Liver (tissue), 9 donors: Measurements from ENCODE around the gene ZYG11B. TPM values are rescaled to one million over a fixed set of nuclear protein-coding genes. Genes with fewer than 3 reads are reported as not detected.

Source experiments
- DNase-seq: peaks from one replicate; pipeline ENCODE4 v3.0.0-alpha.2; 2017; ENCODE audit warnings: low spot score
- H3K27ac ChIP-seq, 2 donors: one replicate each; pipeline ENCODE4 v1.7.0; 2013; ENCODE audit warnings: inconsistent platforms in 2 of 2, low read length in 2 of 2, control low read depth in 1 of 2, low read depth in 1 of 2, mild to moderate bottlenecking in 1 of 2
- H3K27me3 ChIP-seq, 4 donors: one replicate each; pipeline versions ENCODE4 v1.6.1 to v1.7.0; 2013; ENCODE audit warnings: low read length in 3 of 4, inconsistent platforms in 1 of 4, mild to moderate bottlenecking in 1 of 4, moderate library complexity in 1 of 4; ENCODE audit not compliant: control insufficient read depth in 4 of 4, insufficient read depth in 4 of 4
- H3K36me3 ChIP-seq, 4 donors: one replicate each; pipeline versions ENCODE4 v1.6.1 to v1.7.0; 2013; ENCODE audit warnings: low read length in 3 of 4, mild to moderate bottlenecking in 3 of 4, low read depth in 1 of 4, moderate library complexity in 1 of 4; ENCODE audit not compliant: control insufficient read depth in 4 of 4, insufficient read depth in 3 of 4
- H3K4me1 ChIP-seq, 4 donors: one replicate each; pipeline versions ENCODE4 v1.6.1 to v1.7.0; 2013; ENCODE audit warnings: low read length in 3 of 4, mild to moderate bottlenecking in 3 of 4, moderate library complexity in 1 of 4; ENCODE audit not compliant: control insufficient read depth in 4 of 4, insufficient read depth in 4 of 4
- H3K4me3 ChIP-seq, 3 donors: one replicate each; pipeline versions ENCODE4 v1.6.1 to v1.7.0; 2013; ENCODE audit warnings: low read length in 3 of 3, control low read depth in 1 of 3, low read depth in 1 of 3, mild to moderate bottlenecking in 1 of 3
- H3K9ac ChIP-seq, 2 donors: one replicate each; pipeline ENCODE4 v1.7.0; 2013; ENCODE audit warnings: low read length in 2 of 2, mild to moderate bottlenecking in 2 of 2, moderate library complexity in 2 of 2, control low read depth in 1 of 2, low read depth in 1 of 2
- H3K9me3 ChIP-seq, 4 donors: one replicate each; pipeline versions ENCODE4 v1.6.1 to v1.7.0; 2013; ENCODE audit warnings: low read length in 3 of 4; ENCODE audit not compliant: control insufficient read depth in 4 of 4
- ATF3 ChIP-seq: IDR thresholded peaks from 2 replicates; pipeline ENCODE4 v1.6.1; 2016; ENCODE audit warnings: antibody characterized with exemption
- EGR1 ChIP-seq, 2 donors: IDR thresholded peaks; 2 replicates each; pipeline ENCODE4 v1.6.1; 2016 to 2018; ENCODE audit warnings: antibody characterized with exemption in 2 of 2, low read depth in 2 of 2
- FOXA1 ChIP-seq: IDR thresholded peaks from 2 replicates; pipeline ENCODE4 v1.6.1; 2016; ENCODE audit warnings: antibody characterized with exemption
- FOXA2 ChIP-seq: IDR thresholded peaks from 2 replicates; pipeline ENCODE4 v1.6.1; 2016; ENCODE audit warnings: antibody characterized with exemption
- GABPA ChIP-seq, 2 donors: IDR thresholded peaks in 1 of 2; conservative IDR thresholded peaks in 1 of 2; 2 replicates each; pipeline ENCODE4 v1.6.1; 2016; ENCODE audit warnings: antibody characterized with exemption in 2 of 2, mild to moderate bottlenecking in 1 of 2, moderate library complexity in 1 of 2
- HNF4A ChIP-seq, 2 donors: conservative IDR thresholded peaks; 2 replicates each; pipeline ENCODE4 v1.6.1; 2016; ENCODE audit warnings: antibody characterized with exemption in 2 of 2, mild to moderate bottlenecking in 2 of 2
- HNF4G ChIP-seq: IDR thresholded peaks from 2 replicates; pipeline ENCODE4 v1.6.1; 2016; ENCODE audit warnings: antibody characterized with exemption
- JUND ChIP-seq, 2 donors: IDR thresholded peaks; 2 replicates each; pipeline ENCODE4 v1.6.1; 2016; ENCODE audit warnings: antibody characterized with exemption in 2 of 2
- NR2F2 ChIP-seq: IDR thresholded peaks from 2 replicates; pipeline ENCODE4 v1.6.1; 2016; ENCODE audit warnings: antibody characterized with exemption
- RAD21 ChIP-seq, 2 donors: IDR thresholded peaks; 2 replicates each; pipeline ENCODE4 v1.6.1; 2016; ENCODE audit warnings: antibody characterized with exemption in 2 of 2, mild to moderate bottlenecking in 2 of 2
- REST ChIP-seq: IDR thresholded peaks from 2 replicates; pipeline ENCODE4 v1.6.1; 2016; ENCODE audit warnings: antibody characterized with exemption, mild to moderate bottlenecking
- RXRA ChIP-seq, 2 donors: IDR thresholded peaks; 2 replicates each; pipeline ENCODE4 v1.6.1; 2017 to 2018; ENCODE audit warnings: antibody characterized with exemption in 2 of 2, mild to moderate bottlenecking in 1 of 2
- SP1 ChIP-seq: IDR thresholded peaks from 2 replicates; pipeline ENCODE4 v1.6.1; 2018; ENCODE audit warnings: antibody characterized with exemption, mild to moderate bottlenecking
- TAF1 ChIP-seq: conservative IDR thresholded peaks from 2 replicates; pipeline ENCODE4 v1.6.1; 2016; ENCODE audit warnings: antibody characterized with exemption, mild to moderate bottlenecking
- YY1 ChIP-seq: IDR thresholded peaks from 2 replicates; pipeline ENCODE4 v1.6.1; 2016; ENCODE audit warnings: antibody characterized with exemption, mild to moderate bottlenecking
- WGBS: extraction: QIAGEN DNeasy Blood & Tissue Kit; methylation state at CpG from one replicate; pipeline ENCODE4 v1.1.7; 2013; 5-methylcytosine and 5-hydroxymethylcytosine counted together
- polyA plus RNA-seq, 2 donors: library from polyadenylated mRNA; stranded (reverse) in 1 of 2; unstranded in 1 of 2; fragments of 200-250 nt in 1 of 2; fragments of >200 nt in 1 of 2; fragmentation: Nextera tagmentation in 1 of 2; extraction: Ambion mirVana in 1 of 2; gene quantifications; one replicate each; pipeline versions ENCODE4 v1.2.1 to v1.2.3, GENCODE V29; 2013 to 2015
- total RNA-seq, 2 donors: library from RNA; depleted of rRNA; stranded (reverse); fragments of >200 nt; gene quantifications; one replicate each; pipeline ENCODE4 v1.2.3, GENCODE V29; 2014
- TF ChIP-seq, protein P1 (sequence below): IDR thresholded peaks from 2 replicates; pipeline ENCODE4 v1.6.1; 2016; ENCODE audit warnings: antibody characterized with exemption
- TF ChIP-seq, protein P2 (sequence below): fragments of 150-350 bp; IDR thresholded peaks from 2 replicates; pipeline ENCODE4 v1.5.1; 2017; ENCODE audit warnings: improper control_type of control experiment, low read depth, low read length; ENCODE audit not compliant: missing input control
- TF ChIP-seq, protein P3 (sequence below): IDR thresholded peaks from 2 replicates; pipeline ENCODE4 v1.6.1; 2016; ENCODE audit warnings: antibody characterized with exemption
- donor health status: healthy.
- donor health status: healthy.
- donor health status: healthy.
- donor health status: healthy.
- donor health status: healthy.

ZYG11B gene
- total and polyA plus RNA-seq, 4 donors, result 6.1 to 111 (median 15.5) TPM

- no peaks in the 10 kb centered on the region for H3K36me3 ChIP-seq
- H3K27ac ChIP-seq, result no peak overlapping the region
- H3K9ac ChIP-seq, result no peak overlapping the region
- WGBS, result 89% methylated on average over 5 of the region's 5 CpGs
- DNase-seq, result no peak
- H3K4me1 ChIP-seq, result peaks cover 0 to under 1% (median 0%) of the 10 kb centered on the region in 4 donors
- H3K27me3 ChIP-seq, result no peaks in the 10 kb centered on the region
- no peak overlapping the region for H3K4me3 ChIP-seq
- no peaks in the 10 kb centered on the region for H3K9me3 ChIP-seq
- TF ChIP-seq HNF4A (conservative IDR thresholded peaks at IDR 0.05) (no peak), YY1 (no peak), RXRA (IDR thresholded peaks at IDR 0.05) (no peak), REST (no peak), JUND (IDR thresholded peaks at IDR 0.05) (no peak), ATF3 (no peak), TAF1 (no peak), EGR1 (IDR thresholded peaks at IDR 0.05; ENCODE audit: low read depth in 2 of 2) (no peak), GABPA (IDR thresholded peaks at IDR 0.05 in 1 of 2, conservative IDR thresholded peaks at IDR 0.05 in 1 of 2) (no peak), RAD21 (IDR thresholded peaks at IDR 0.05) (no peak), HNF4G (no peak), SP1 (no peak), FOXA2 (no peak), FOXA1 (no peak), NR2F2 (no peak)
- TF ChIP-seq, protein P1, sequence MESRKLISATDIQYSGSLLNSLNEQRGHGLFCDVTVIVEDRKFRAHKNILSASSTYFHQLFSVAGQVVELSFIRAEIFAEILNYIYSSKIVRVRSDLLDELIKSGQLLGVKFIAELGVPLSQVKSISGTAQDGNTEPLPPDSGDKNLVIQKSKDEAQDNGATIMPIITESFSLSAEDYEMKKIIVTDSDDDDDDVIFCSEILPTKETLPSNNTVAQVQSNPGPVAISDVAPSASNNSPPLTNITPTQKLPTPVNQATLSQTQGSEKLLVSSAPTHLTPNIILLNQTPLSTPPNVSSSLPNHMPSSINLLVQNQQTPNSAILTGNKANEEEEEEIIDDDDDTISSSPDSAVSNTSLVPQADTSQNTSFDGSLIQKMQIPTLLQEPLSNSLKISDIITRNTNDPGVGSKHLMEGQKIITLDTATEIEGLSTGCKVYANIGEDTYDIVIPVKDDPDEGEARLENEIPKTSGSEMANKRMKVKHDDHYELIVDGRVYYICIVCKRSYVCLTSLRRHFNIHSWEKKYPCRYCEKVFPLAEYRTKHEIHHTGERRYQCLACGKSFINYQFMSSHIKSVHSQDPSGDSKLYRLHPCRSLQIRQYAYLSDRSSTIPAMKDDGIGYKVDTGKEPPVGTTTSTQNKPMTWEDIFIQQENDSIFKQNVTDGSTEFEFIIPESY, result no peak
- TF ChIP-seq, protein P2, sequence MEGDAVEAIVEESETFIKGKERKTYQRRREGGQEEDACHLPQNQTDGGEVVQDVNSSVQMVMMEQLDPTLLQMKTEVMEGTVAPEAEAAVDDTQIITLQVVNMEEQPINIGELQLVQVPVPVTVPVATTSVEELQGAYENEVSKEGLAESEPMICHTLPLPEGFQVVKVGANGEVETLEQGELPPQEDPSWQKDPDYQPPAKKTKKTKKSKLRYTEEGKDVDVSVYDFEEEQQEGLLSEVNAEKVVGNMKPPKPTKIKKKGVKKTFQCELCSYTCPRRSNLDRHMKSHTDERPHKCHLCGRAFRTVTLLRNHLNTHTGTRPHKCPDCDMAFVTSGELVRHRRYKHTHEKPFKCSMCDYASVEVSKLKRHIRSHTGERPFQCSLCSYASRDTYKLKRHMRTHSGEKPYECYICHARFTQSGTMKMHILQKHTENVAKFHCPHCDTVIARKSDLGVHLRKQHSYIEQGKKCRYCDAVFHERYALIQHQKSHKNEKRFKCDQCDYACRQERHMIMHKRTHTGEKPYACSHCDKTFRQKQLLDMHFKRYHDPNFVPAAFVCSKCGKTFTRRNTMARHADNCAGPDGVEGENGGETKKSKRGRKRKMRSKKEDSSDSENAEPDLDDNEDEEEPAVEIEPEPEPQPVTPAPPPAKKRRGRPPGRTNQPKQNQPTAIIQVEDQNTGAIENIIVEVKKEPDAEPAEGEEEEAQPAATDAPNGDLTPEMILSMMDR, result no peak
- TF ChIP-seq, protein P3, sequence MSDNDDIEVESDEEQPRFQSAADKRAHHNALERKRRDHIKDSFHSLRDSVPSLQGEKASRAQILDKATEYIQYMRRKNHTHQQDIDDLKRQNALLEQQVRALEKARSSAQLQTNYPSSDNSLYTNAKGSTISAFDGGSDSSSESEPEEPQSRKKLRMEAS, result no peak
Measured at GRCh38 chr1:52848423-52848822, 122.2 kb downstream of the ZYG11B start.
